Fibroblast of upper back skin (primary cell): ENCODE measurements around the gene GHITM.
A peak's percentile ranks its signal among the peaks of the same experiment; 100 is the strongest.
"Not testable (repeated sequence)": the region's sequence is repeated elsewhere in the genome, so short reads cannot be mapped to it uniquely, and the experiment has no call there.

Source experiments
- DNase-seq: peaks from one replicate; pipeline ENCODE4 v3.0.0-alpha.2; 2013

The GHITM gene

GRCh38 chr10:84148006-84148597, 8.8 kb downstream of the GHITM start:
- peak; percentile 24 for DNase-seq

GRCh38 chr10:84149854-84150253, 10.5 kb downstream of the GHITM start:
- DNase-seq, result no peak

- DNase-seq, result no peak
Measured at GRCh38 chr10:84152769-84153168, 13.5 kb downstream of the GHITM start.

- no peak for DNase-seq
Measured at GRCh38 chr10:84155521-84155920, 16.2 kb downstream of the GHITM start.

GRCh38 chr10:84156009-84156408, 16.7 kb downstream of the GHITM start:
- DNase-seq, result no peak

GRCh38 chr10:84156768-84157167, 17.5 kb downstream of the GHITM start:
- no peak for DNase-seq

GRCh38 chr10:84158061-84158460, 18.8 kb downstream of the GHITM start:
- DNase-seq, result no peak

- DNase-seq, result no peak
Measured at GRCh38 chr10:84158550-84158949, 19.2 kb downstream of the GHITM start.

GRCh38 chr10:84159076-84159685, 19.9 kb downstream of the GHITM start:
- DNase-seq, result no peak

- DNase-seq, result no peak
Measured at GRCh38 chr10:84160663-84161362, 21.5 kb downstream of the GHITM start.

- no peak for DNase-seq
Measured at GRCh38 chr10:84163996-84164395, 24.7 kb downstream of the GHITM start.

- DNase-seq, result no peak
Measured at GRCh38 chr10:84164442-84164841, 25.1 kb downstream of the GHITM start.

- DNase-seq, result no peak
Measured at GRCh38 chr10:84166620-84167288, 27.4 kb downstream of the GHITM start.

GRCh38 chr10:84167289-84167653, 28.0 kb downstream of the GHITM start:
- DNase-seq, result not testable (repeated sequence)

- DNase-seq, result not testable (repeated sequence)
Measured at GRCh38 chr10:84168382-84168781, 29.1 kb downstream of the GHITM start.

GRCh38 chr10:84171237-84171636, 31.9 kb downstream of the GHITM start:
- DNase-seq, result not testable (repeated sequence)

- DNase-seq, result not testable (repeated sequence)
Measured at GRCh38 chr10:84171700-84172466, 32.6 kb downstream of the GHITM start.

GRCh38 chr10:84172467-84173356, 33.4 kb downstream of the GHITM start:
- no peak for DNase-seq

GRCh38 chr10:84173501-84173929, 34.2 kb downstream of the GHITM start, which contains the start of gene GPR15LG:
TSS of gene GPR15LG (plus strand) at chr10:84173801. CDS start at chr10:84173852, 51 bp downstream.
- no peak for DNase-seq

GRCh38 chr10:84175436-84175835, 36.1 kb downstream of the GHITM start:
- DNase-seq, result no peak

- no peak for DNase-seq
Measured at GRCh38 chr10:84176351-84176750, 37.0 kb downstream of the GHITM start.
